Fibroblast of the aortic adventitia (primary cell): ENCODE results near the gene RAB2B. TPM values are rescaled to one million over a fixed set of nuclear protein-coding genes. Genes with fewer than 3 reads are reported as not detected.

Experiments
- DNase-seq: peaks from one replicate; pipeline ENCODE4 v3.0.0-alpha.2; 2010; ENCODE audit warnings: low read depth
- H3K4me3 ChIP-seq: 2 replicates; pipeline ENCODE4 v1.5.1; 2011; ENCODE audit warnings: low read depth, mild to moderate bottlenecking, control low read depth, low read length, moderate library complexity
- CTCF ChIP-seq: IDR thresholded peaks from 2 replicates; pipeline ENCODE4 v1.5.1; 2011; ENCODE audit warnings: mild to moderate bottlenecking, low read length, control low read depth, inconsistent platforms; ENCODE audit not compliant: insufficient read depth
- total RNA-seq: library from RNA; depleted of rRNA; stranded (reverse); fragments of >200 nt; gene quantifications from 2 replicates; pipeline ENCODE4 v1.2.3, GENCODE V29; 2012; ENCODE audit warnings: low replicate concordance

The RAB2B gene
- total RNA-seq, 1 donor, result 28.1 TPM

- peak; percentile 43 for DNase-seq
- no peak overlapping the region for H3K4me3 ChIP-seq
- no peak for TF ChIP-seq CTCF
These were observed 9.9 kb upstream of the RAB2B start for GRCh38 chr14:21486640-21487087.

GRCh38 chr14:21476523-21476924 is 235 bp downstream of the RAB2B start:
- no peak for TF ChIP-seq CTCF
- peak overlapping the region; percentile 97 for H3K4me3 ChIP-seq
- DNase-seq, result no peak

GRCh38 chr14:21475767-21476522 is 814 bp downstream of the RAB2B start:
- no peak for DNase-seq
- TF ChIP-seq CTCF, result no peak
- H3K4me3 ChIP-seq, result peak overlapping the region; percentile 97

GRCh38 chr14:21467616-21468015 is 9.1 kb downstream of the RAB2B start:
- TF ChIP-seq CTCF, result no peak
- no peak overlapping the region for H3K4me3 ChIP-seq
- peak; percentile 91 for DNase-seq

- peak within 1 kb of the TSS; percentile 72 for H3K4me3 ChIP-seq
- peak; percentile 51 for TF ChIP-seq CTCF
- peak; percentile 100 for DNase-seq
These were observed 20.7 kb downstream of the RAB2B start, which contains the start of gene CHD8 for GRCh38 chr14:21455912-21456667. CHD8 (minus strand) TSS chr14:21456123; CDS start chr14:21431643, 24,480 bp downstream.

- peak overlapping the region; percentile 72 for H3K4me3 ChIP-seq
- no peak for DNase-seq
- no peak for TF ChIP-seq CTCF
These were observed 21.2 kb downstream of the RAB2B start for GRCh38 chr14:21455592-21455911.
